Fibroblast of lung (primary cell): Measurements from ENCODE around the gene IGFLR1. TPM values are rescaled to one million over a fixed set of nuclear protein-coding genes. Genes with fewer than 3 reads are reported as not detected.

ENCODE experiments used
- DNase-seq, 2 donors: peaks; one replicate each; pipeline versions ENCODE4 v3.0.0 to v3.0.0-alpha.2; 2010; ENCODE audit warnings: low read depth in 2 of 2
- H2AFZ ChIP-seq: 2 replicates; pipeline ENCODE4 v1.5.1; 2012; ENCODE audit warnings: low read length, control low read depth, inconsistent platforms
- H3K27ac ChIP-seq: 2 replicates; pipeline ENCODE4 v1.5.1; 2011; ENCODE audit warnings: low read length, control low read depth; ENCODE audit not compliant: insufficient read depth
- H3K27me3 ChIP-seq: 2 replicates; pipeline ENCODE4 v1.5.1; 2011; ENCODE audit warnings: mild to moderate bottlenecking, low read length; ENCODE audit not compliant: control insufficient read depth, insufficient read depth
- H3K36me3 ChIP-seq: 2 replicates; pipeline ENCODE4 v1.5.1; 2011; ENCODE audit warnings: low read length; ENCODE audit not compliant: control insufficient read depth, insufficient read depth
- H3K4me1 ChIP-seq: 2 replicates; pipeline ENCODE4 v1.5.1; 2011; ENCODE audit warnings: low read length; ENCODE audit not compliant: control insufficient read depth, insufficient read depth; ENCODE audit errors: extremely low read depth
- H3K4me2 ChIP-seq: 2 replicates; pipeline ENCODE4 v1.5.1; 2011; ENCODE audit warnings: low read length, control low read depth; ENCODE audit not compliant: insufficient read depth; ENCODE audit errors: extremely low read depth
- H3K4me3 ChIP-seq, 4 experiments: fragments of 200-600 bp in 1 of 4; sonication (generic) in 1 of 4; replicated peaks in 1 of 4; 2 replicates each; pipeline ENCODE4 v1.5.1; 2011 to 2016; ENCODE audit warnings: low read length in 4 of 4, low read depth in 3 of 4, mild to moderate bottlenecking in 3 of 4, control low read depth in 2 of 4, inconsistent platforms in 1 of 4, mixed read lengths in 1 of 4; ENCODE audit not compliant: insufficient read depth in 1 of 4; ENCODE audit errors: control extremely low read depth in 1 of 4
- H3K79me2 ChIP-seq: 2 replicates; pipeline ENCODE4 v1.5.1; 2012; ENCODE audit warnings: mild to moderate bottlenecking, low read length, inconsistent platforms; ENCODE audit not compliant: control insufficient read depth, insufficient read depth
- H3K9ac ChIP-seq: 2 replicates; pipeline ENCODE4 v1.5.1; 2011; ENCODE audit warnings: mild to moderate bottlenecking, low read length, control low read depth; ENCODE audit not compliant: insufficient read depth
- H3K9me3 ChIP-seq: 2 replicates; pipeline ENCODE4 v1.5.1; 2012; ENCODE audit warnings: low read depth, low read length; ENCODE audit not compliant: control insufficient read depth, insufficient read depth
- H4K20me1 ChIP-seq: 2 replicates; pipeline ENCODE4 v1.5.1; 2011; ENCODE audit warnings: low read length; ENCODE audit not compliant: control insufficient read depth, insufficient read depth; ENCODE audit errors: extremely low read depth
- EZH2 ChIP-seq: IDR thresholded peaks from 2 replicates; pipeline ENCODE4 v1.5.1; 2012; ENCODE audit warnings: low read length, control low read depth, mild to moderate bottlenecking; ENCODE audit errors: missing control alignments
- polyA plus RNA-seq, 2 donors: library from polyadenylated mRNA; depleted of rRNA in 1 of 2; stranded (reverse) in 1 of 2; unstranded in 1 of 2; fragments of >200 nt; gene quantifications; 2 replicates each; pipeline ENCODE4 v1.2.1, GENCODE V29; 2011 to 2012; ENCODE audit warnings: missing spikeins in 1 of 2
- total RNA-seq: library from RNA; depleted of rRNA; stranded (reverse); fragments of >200 nt; gene quantifications from 2 replicates; pipeline ENCODE4 v1.2.1, GENCODE V29; 2014
- TF ChIP-seq, protein P1 (sequence below), 2 donors: IDR thresholded peaks in 1 of 2; conservative IDR thresholded peaks in 1 of 2; 1 replicate in 1 of 2; 2 replicates in 1 of 2; pipeline ENCODE4 v1.5.1; 2011 to 2012; ENCODE audit warnings: low read length in 2 of 2, control low read depth in 1 of 2, inconsistent platforms in 1 of 2, low read depth in 1 of 2, mild to moderate bottlenecking in 1 of 2

IGFLR1 gene
- total and polyA plus RNA-seq, 2 donors (not counting 1 experiment from before 2014, with no cell fraction given): 0.17 to 0.75 TPM

DNA sequence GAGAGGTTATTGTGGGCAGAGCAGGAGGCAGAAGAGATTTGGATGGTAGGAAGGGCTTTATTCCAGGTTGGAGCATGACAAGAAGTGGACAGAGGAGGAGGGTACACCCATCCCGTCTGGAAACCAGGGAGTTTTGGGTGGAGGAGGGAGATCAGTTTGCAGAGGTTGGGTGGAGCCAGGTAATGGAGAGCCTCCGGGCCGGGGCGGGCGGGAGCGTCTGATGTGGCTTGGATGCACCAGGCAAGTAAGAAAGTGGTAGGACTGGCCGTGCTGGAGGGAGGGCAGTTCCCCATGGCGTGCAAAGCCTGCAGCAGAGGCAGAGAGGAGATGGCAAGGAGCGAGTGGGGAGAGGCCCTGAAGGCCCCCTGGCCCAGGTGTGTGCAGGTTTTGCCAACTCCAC lies 10.9 kb downstream of the IGFLR1 start:
- H3K4me2 ChIP-seq: no peak overlapping the region
- H3K9me3 ChIP-seq: no peaks in the 10 kb centered on the region
- no peaks in the 10 kb centered on the region for H3K4me1 ChIP-seq
- no peaks in the 10 kb centered on the region for H3K79me2 ChIP-seq
- no peaks in the 10 kb centered on the region for H4K20me1 ChIP-seq
- no peak for TF ChIP-seq EZH2
- TF ChIP-seq, protein P1, sequence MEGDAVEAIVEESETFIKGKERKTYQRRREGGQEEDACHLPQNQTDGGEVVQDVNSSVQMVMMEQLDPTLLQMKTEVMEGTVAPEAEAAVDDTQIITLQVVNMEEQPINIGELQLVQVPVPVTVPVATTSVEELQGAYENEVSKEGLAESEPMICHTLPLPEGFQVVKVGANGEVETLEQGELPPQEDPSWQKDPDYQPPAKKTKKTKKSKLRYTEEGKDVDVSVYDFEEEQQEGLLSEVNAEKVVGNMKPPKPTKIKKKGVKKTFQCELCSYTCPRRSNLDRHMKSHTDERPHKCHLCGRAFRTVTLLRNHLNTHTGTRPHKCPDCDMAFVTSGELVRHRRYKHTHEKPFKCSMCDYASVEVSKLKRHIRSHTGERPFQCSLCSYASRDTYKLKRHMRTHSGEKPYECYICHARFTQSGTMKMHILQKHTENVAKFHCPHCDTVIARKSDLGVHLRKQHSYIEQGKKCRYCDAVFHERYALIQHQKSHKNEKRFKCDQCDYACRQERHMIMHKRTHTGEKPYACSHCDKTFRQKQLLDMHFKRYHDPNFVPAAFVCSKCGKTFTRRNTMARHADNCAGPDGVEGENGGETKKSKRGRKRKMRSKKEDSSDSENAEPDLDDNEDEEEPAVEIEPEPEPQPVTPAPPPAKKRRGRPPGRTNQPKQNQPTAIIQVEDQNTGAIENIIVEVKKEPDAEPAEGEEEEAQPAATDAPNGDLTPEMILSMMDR (conservative IDR thresholded peaks at IDR 0.05 in 1 of 2, IDR thresholded peaks at IDR 0.05 in 1 of 2; ENCODE audit: low read depth in 1 of 2, low read length in 2 of 2): no peak
- peaks cover 51% of the 10 kb centered on the region for H3K36me3 ChIP-seq
- DNase-seq: no peak
- no peak overlapping the region for H3K27ac ChIP-seq
- H3K9ac ChIP-seq: no peak overlapping the region
- H3K4me3 ChIP-seq: no peak overlapping the region
- H3K27me3 ChIP-seq: no peaks in the 10 kb centered on the region
- H2AFZ ChIP-seq: no peak overlapping the region

GRCh38 chr19:35730326-35730725 lies 11.9 kb downstream of the IGFLR1 start:
- no peak overlapping the region for H3K4me3 ChIP-seq
- no peak overlapping the region for H2AFZ ChIP-seq
- no peak overlapping the region for H3K27ac ChIP-seq
- no peaks in the 10 kb centered on the region for H3K4me1 ChIP-seq
- no peak overlapping the region for H3K4me2 ChIP-seq
- H3K79me2 ChIP-seq: no peaks in the 10 kb centered on the region
- no peak for DNase-seq
- H3K27me3 ChIP-seq: no peaks in the 10 kb centered on the region
- no peak for TF ChIP-seq EZH2
- TF ChIP-seq, protein P1 (conservative IDR thresholded peaks at IDR 0.05 in 1 of 2, IDR thresholded peaks at IDR 0.05 in 1 of 2; ENCODE audit: low read depth in 1 of 2, low read length in 2 of 2): no peak
- H3K9me3 ChIP-seq: no peaks in the 10 kb centered on the region
- H3K9ac ChIP-seq: no peak overlapping the region
- H3K36me3 ChIP-seq: peaks cover 60% of the 10 kb centered on the region
- H4K20me1 ChIP-seq: no peaks in the 10 kb centered on the region

GRCh38 chr19:35729763-35730162 lies 12.5 kb downstream of the IGFLR1 start:
- no peak overlapping the region for H3K4me3 ChIP-seq
- H4K20me1 ChIP-seq: no peaks in the 10 kb centered on the region
- no peak overlapping the region for H3K9ac ChIP-seq
- no peaks in the 10 kb centered on the region for H3K9me3 ChIP-seq
- H3K27ac ChIP-seq: no peak overlapping the region
- H3K79me2 ChIP-seq: no peaks in the 10 kb centered on the region
- peaks cover 57% of the 10 kb centered on the region for H3K36me3 ChIP-seq
- no peaks in the 10 kb centered on the region for H3K4me1 ChIP-seq
- H2AFZ ChIP-seq: no peak overlapping the region
- no peak for TF ChIP-seq EZH2
- TF ChIP-seq, protein P1 (conservative IDR thresholded peaks at IDR 0.05 in 1 of 2, IDR thresholded peaks at IDR 0.05 in 1 of 2; ENCODE audit: low read depth in 1 of 2, low read length in 2 of 2): no peak
- H3K27me3 ChIP-seq: no peaks in the 10 kb centered on the region
- no peak for DNase-seq
- no peak overlapping the region for H3K4me2 ChIP-seq
